Adipocyte (in vitro differentiated cells): ENCODE measurements around the gene ZNF432.
A peak's percentile ranks its signal among the peaks of the same experiment; 100 is the strongest.

Source experiments
- DNase-seq: peaks from one replicate; pipeline ENCODE4 v3.0.0-alpha.2; 2015; ENCODE audit warnings: low read depth
- H3K27me3 ChIP-seq: replicated peaks from 2 replicates; pipeline ENCODE4 v1.7.0; 2013; ENCODE audit warnings: mild to moderate bottlenecking, low read length, moderate library complexity; ENCODE audit not compliant: control insufficient read depth, insufficient read depth
- H3K36me3 ChIP-seq: 2 replicates; pipeline ENCODE4 v1.7.0; 2013; ENCODE audit warnings: low read length, mild to moderate bottlenecking, moderate library complexity; ENCODE audit not compliant: control insufficient read depth, insufficient read depth, severe bottlenecking
- H3K4me1 ChIP-seq: 2 replicates; pipeline ENCODE4 v1.7.0; 2013; ENCODE audit warnings: mild to moderate bottlenecking, low read length, moderate library complexity; ENCODE audit not compliant: control insufficient read depth, insufficient read depth
- H3K4me3 ChIP-seq: 2 replicates; pipeline ENCODE4 v1.7.0; 2013; ENCODE audit warnings: mild to moderate bottlenecking, low read length, moderate library complexity
- H3K9ac ChIP-seq: 2 replicates; pipeline ENCODE4 v1.7.0; 2013; ENCODE audit warnings: mild to moderate bottlenecking, low read length, moderate library complexity
- H3K9me3 ChIP-seq: 2 replicates; pipeline ENCODE4 v1.7.0; 2013; ENCODE audit warnings: mild to moderate bottlenecking, low read length, moderate library complexity; ENCODE audit not compliant: control insufficient read depth

ZNF432 gene

GRCh38 chr19:52007806-52008557 lies 40.7 kb downstream of the ZNF432 start, which contains the start of gene ZNF615:
TSS of gene ZNF615 (minus strand) at chr19:52008211. CDS start at chr19:52003711, 4,500 bp downstream.
- H3K27me3 ChIP-seq, result no peaks in the 10 kb centered on the region
- H3K9ac ChIP-seq, result peak within 1 kb of the TSS; percentile 94
- peak within 1 kb of the TSS; percentile 86 for H3K4me3 ChIP-seq
- H3K9me3 ChIP-seq, result peaks cover 11% of the 10 kb centered on the region
- peak; percentile 95 for DNase-seq
- peaks cover 6% of the 10 kb centered on the region for H3K4me1 ChIP-seq
- H3K36me3 ChIP-seq, result peaks cover 17% of the 10 kb centered on the region

- H3K4me1 ChIP-seq, result peaks cover 6% of the 10 kb centered on the region
- no peaks in the 10 kb centered on the region for H3K27me3 ChIP-seq
- peak overlapping the region; percentile 86 for H3K4me3 ChIP-seq
- H3K9ac ChIP-seq, result peak overlapping the region; percentile 94
- DNase-seq, result no peak
- peaks cover 14% of the 10 kb centered on the region for H3K9me3 ChIP-seq
- H3K36me3 ChIP-seq, result peaks cover 14% of the 10 kb centered on the region
Measured at GRCh38 chr19:52007451-52007805, 41.2 kb downstream of the ZNF432 start.

GRCh38 chr19:51994048-51994644 lies 54.5 kb downstream of the ZNF432 start:
- DNase-seq, result no peak
- Histone ChIP-seq H3K27me3 (no peaks in the 10 kb centered on the region), H3K4me3 (peak overlapping the region; percentile 63), H3K9me3 (peaks cover 100% of the 10 kb centered on the region), H3K4me1 (no peaks in the 10 kb centered on the region), H3K36me3 (peaks cover 83% of the 10 kb centered on the region), H3K9ac (no peak overlapping the region)

GRCh38 chr19:51993422-51993821 lies 55.2 kb downstream of the ZNF432 start:
- Histone ChIP-seq H3K4me3 (peak overlapping the region; percentile 63), H3K36me3 (peaks cover 76% of the 10 kb centered on the region), H3K9ac (no peak overlapping the region), H3K27me3 (no peaks in the 10 kb centered on the region), H3K9me3 (peaks cover 100% of the 10 kb centered on the region), H3K4me1 (no peaks in the 10 kb centered on the region)
- no peak for DNase-seq

GRCh38 chr19:51986309-51987291 lies 62.0 kb downstream of the ZNF432 start, which contains the start of gene ZNF350:
TSS of gene ZNF350 (minus strand) at chr19:51986840. CDS start at chr19:51974360, 12,480 bp downstream.
- H3K27me3 ChIP-seq, result no peaks in the 10 kb centered on the region
- peak within 1 kb of the TSS; percentile 99 for H3K4me3 ChIP-seq
- peaks cover 8% of the 10 kb centered on the region for H3K4me1 ChIP-seq
- H3K9me3 ChIP-seq, result peaks cover 45% of the 10 kb centered on the region
- peak; percentile 94 for DNase-seq
- peaks cover 8% of the 10 kb centered on the region for H3K36me3 ChIP-seq
- H3K9ac ChIP-seq, result peak within 1 kb of the TSS; percentile 96

GRCh38 chr19:51983361-51983760 lies 65.3 kb downstream of the ZNF432 start:
- peaks cover 31% of the 10 kb centered on the region for H3K9me3 ChIP-seq
- no peak for DNase-seq

More at GRCh38 chr19:51983361-51983760, 65.3 kb downstream of the ZNF432 start:
- peaks cover 17% of the 10 kb centered on the region for H3K36me3 ChIP-seq
- peaks cover 8% of the 10 kb centered on the region for H3K4me1 ChIP-seq
- H3K4me3 ChIP-seq, result no peak overlapping the region
- H3K9ac ChIP-seq, result no peak overlapping the region
- no peaks in the 10 kb centered on the region for H3K27me3 ChIP-seq
